ENCODE data around the gene ILF2.

ILF2 gene

GRCh38 chr1:153639280-153639679 lies 31.5 kb downstream of the ILF2 start:
- no peak overlapping the region for H3K4me3 ChIP-seq
- H4K20me1 ChIP-seq = peaks cover 69% of the 10 kb centered on the region

DNA sequence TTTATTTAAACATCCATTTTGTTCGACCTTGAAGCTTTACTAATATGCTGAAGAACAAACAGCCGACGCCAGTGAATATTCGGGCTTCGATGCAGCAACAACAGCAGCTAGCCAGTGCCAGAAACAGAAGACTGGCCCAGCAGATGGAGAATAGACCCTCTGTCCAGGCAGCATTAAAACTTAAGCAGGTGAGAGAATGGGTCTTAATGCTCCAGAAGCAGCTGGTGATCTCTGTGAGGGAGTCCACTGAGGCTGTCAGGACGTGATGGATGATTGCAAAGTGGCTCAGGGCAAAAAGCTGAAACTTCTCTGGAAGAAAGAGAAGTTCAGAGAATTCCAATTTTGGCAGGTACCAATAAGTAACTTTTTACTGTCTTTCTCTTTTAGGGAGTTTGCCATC lies 32.5 kb downstream of the ILF2 start:
- no peak overlapping the region for H3K4me3 ChIP-seq
- H3K36me3 ChIP-seq = peaks cover 80% of the 10 kb centered on the region
- no peak overlapping the region for H3K27ac ChIP-seq
- peaks cover 59% of the 10 kb centered on the region for H4K20me1 ChIP-seq
- H3K9ac ChIP-seq = no peak overlapping the region
- no peak for TF ChIP-seq Cebpa-rat (IDR thresholded peaks at IDR 0.05)
- H3K9me3 ChIP-seq = no peaks in the 10 kb centered on the region
- no peak overlapping the region for H3K4me2 ChIP-seq
- no peaks in the 10 kb centered on the region for H3K27me3 ChIP-seq
- peaks cover 36% of the 10 kb centered on the region for H3K4me1 ChIP-seq

More at GRCh38 chr1:153639280-153639679, 31.5 kb downstream of the ILF2 start:
- Histone ChIP-seq H3K36me3 (peaks cover 91% of the 10 kb centered on the region), H3K9me3 (no peaks in the 10 kb centered on the region), H3K27me3 (no peaks in the 10 kb centered on the region), H3K4me1 (peaks cover 38% of the 10 kb centered on the region), H3K27ac (no peak overlapping the region), H3K9ac (no peak overlapping the region), H3K4me2 (no peak overlapping the region)
- TF ChIP-seq Cebpa-rat (IDR thresholded peaks at IDR 0.05) = no peak

- Histone ChIP-seq H3K4me1 (peaks cover 50% of the 10 kb centered on the region), H4K20me1 (peaks cover 39% of the 10 kb centered on the region; the same call in 1 of the 2 replicates), H3K4me3 (no peak overlapping the region), H3K9me3 (no peaks in the 10 kb centered on the region), H3K27me3 (no peaks in the 10 kb centered on the region), H3K4me2 (peak overlapping the region; percentile 92), H3K36me3 (peaks cover 61% of the 10 kb centered on the region), H3K27ac (no peak overlapping the region), H3K9ac (no peak overlapping the region)
- no peak for TF ChIP-seq Cebpa-rat (IDR thresholded peaks at IDR 0.05)
Measured at GRCh38 chr1:153636312-153636711, 34.5 kb downstream of the ILF2 start.

DNA sequence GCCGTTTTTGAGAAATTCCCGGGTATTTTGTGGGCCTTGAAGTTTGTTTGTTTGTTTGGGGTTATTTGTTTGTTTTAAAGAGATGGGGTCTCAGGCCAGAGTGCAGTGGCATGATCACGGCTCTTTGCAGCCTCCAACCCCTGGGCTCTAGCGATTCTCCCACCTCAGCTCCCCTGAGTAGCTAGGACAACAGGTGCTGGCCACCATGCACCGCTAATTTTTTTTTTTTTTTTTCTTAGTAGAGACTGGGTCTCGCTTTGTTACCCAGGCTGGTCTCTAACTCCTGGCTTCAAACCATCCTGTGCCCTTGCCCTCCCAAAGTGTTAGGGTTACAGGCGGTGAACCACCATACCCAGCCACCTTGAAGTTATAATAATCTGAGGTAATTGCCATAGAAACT lies 34.9 kb downstream of the ILF2 start:
- Histone ChIP-seq H3K9ac (peak overlapping the region; percentile 99; the same call in 1 of the 2 replicates), H3K36me3 (peaks cover 57% of the 10 kb centered on the region), H3K4me1 (peaks cover 52% of the 10 kb centered on the region), H4K20me1 (peaks cover 35% of the 10 kb centered on the region; the same call in 1 of the 2 replicates), H3K4me2 (peak overlapping the region; percentile 92), H3K27ac (peak overlapping the region; percentile 100; the same call in 1 of the 2 replicates), H3K27me3 (no peaks in the 10 kb centered on the region), H3K4me3 (peak overlapping the region; percentile 88; the same call in 1 of the 2 replicates), H3K9me3 (no peaks in the 10 kb centered on the region)
- no peak for TF ChIP-seq Cebpa-rat (IDR thresholded peaks at IDR 0.05)

DNA sequence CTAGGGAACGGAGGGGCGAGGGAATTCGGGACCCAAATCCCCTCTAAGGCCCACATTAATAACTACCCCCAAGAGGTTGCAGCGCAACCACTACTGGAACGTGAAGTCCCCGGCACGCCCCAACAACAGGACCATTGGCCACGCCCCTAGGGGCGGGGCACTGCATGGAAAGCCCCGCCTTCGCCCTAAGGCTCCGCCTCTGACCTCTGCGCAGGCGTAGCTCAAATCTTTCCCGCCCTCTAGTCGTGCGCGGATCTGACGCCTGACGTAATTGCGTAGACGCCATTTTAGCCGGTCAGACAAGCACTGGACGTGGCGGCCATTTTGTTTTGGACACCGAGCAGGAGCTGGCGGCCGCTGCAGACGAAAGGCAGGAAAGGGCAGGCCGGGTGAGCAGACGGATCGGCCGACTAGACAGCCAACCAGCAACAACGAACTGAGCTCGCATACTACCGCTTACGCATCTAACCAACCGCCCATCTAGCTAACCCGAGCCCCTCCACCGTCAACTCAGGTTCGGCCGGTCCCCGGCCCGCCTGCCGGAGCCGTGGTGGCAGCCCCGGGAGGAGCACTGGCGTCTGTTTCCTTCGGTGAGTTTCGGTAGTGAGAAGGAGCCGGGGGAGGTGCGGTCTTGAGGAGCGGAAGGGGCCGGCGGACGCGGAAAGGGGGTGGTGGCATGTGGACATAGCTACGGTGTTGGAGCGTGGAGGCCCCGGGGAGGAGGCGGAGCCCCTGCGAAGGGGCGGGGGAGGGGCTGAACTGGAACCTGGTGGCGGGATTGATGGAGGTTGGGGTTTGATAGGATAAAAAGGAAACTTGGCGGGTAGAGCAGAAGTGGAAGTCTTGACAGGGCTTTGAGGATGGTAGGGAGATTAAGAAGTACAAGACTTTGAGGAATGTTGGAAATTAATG lies 36.8 kb downstream of the ILF2 start, which contains the start of gene CHTOP:
Gene CHTOP (plus strand): TSS at position 313 of the 912 bp plus-strand sequence. CDS start 2,523 bp downstream, outside the sequence.
- H3K4me2 ChIP-seq = peak within 1 kb of the TSS; percentile 92
- H3K27ac ChIP-seq = peak within 1 kb of the TSS; percentile 100
- H3K36me3 ChIP-seq = peaks cover 38% of the 10 kb centered on the region
- no peaks in the 10 kb centered on the region for H3K9me3 ChIP-seq
- peaks cover 70% of the 10 kb centered on the region for H3K4me1 ChIP-seq
- TF ChIP-seq Cebpa-rat (IDR thresholded peaks at IDR 0.05) = no peak
- H3K4me3 ChIP-seq = peak within 1 kb of the TSS; percentile 88
- H3K27me3 ChIP-seq = no peaks in the 10 kb centered on the region
- H4K20me1 ChIP-seq = peaks cover 26% of the 10 kb centered on the region; the same call in 1 of the 2 replicates
- H3K9ac ChIP-seq = peak within 1 kb of the TSS; percentile 99

DNA sequence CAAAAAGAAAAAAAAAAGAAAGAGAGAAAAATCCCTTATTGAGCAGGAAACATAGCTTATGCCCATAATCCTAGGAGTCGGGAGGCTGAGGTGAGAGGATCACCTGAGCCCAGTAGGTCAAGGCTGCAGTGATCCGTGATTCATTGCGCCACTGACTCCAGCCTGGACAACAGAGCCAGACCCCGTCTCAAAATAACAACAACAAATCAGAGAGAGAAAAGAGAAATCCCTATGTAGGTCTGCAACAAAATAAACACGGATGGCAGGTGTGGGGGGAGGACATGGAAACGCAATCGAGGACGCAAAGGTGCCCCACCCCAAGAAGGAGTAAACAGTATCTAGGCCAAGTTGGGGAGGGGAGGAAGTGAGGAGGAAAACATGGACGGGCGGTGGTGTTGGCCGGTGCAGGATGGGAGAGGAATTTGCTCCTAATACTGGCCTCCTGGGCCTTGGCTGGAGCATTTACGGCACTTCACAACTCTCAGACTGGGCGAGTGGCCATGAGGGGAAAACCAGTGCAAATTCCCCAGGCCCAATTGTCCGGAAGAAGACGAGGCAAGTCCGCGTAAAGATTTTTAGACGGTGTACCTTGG lies 37.5 kb downstream of the ILF2 start:
- Histone ChIP-seq H3K4me3 (0 out of 2 replicates have a peak overlapping the region, but pooled peaks have one; percentile 88), H3K36me3 (peaks cover 30% of the 10 kb centered on the region), H4K20me1 (peaks cover 25% of the 10 kb centered on the region; the same call in 1 of the 2 replicates), H3K9ac (no peak overlapping the region), H3K27ac (no peak overlapping the region), H3K9me3 (no peaks in the 10 kb centered on the region), H3K27me3 (no peaks in the 10 kb centered on the region), H3K4me2 (peak overlapping the region; percentile 37; the same call in 1 of the 2 replicates), H3K4me1 (peaks cover 78% of the 10 kb centered on the region)
- TF ChIP-seq Cebpa-rat (IDR thresholded peaks at IDR 0.05) = no peak

GRCh38 chr1:153631047-153632022 lies 39.5 kb downstream of the ILF2 start:
- Histone ChIP-seq H3K9ac (no peak overlapping the region), H3K4me3 (no peak overlapping the region)

GRCh38 chr1:153630384-153630783 lies 40.4 kb downstream of the ILF2 start:
- H3K4me2 ChIP-seq = peak overlapping the region; percentile 99

More at GRCh38 chr1:153631047-153632022, 39.5 kb downstream of the ILF2 start:
- H4K20me1 ChIP-seq = peaks cover 15% of the 10 kb centered on the region; the same call in 1 of the 2 replicates
- no peaks in the 10 kb centered on the region for H3K27me3 ChIP-seq
- H3K9me3 ChIP-seq = no peaks in the 10 kb centered on the region
- peaks cover 83% of the 10 kb centered on the region for H3K4me1 ChIP-seq
- H3K27ac ChIP-seq = no peak overlapping the region
- no peak for TF ChIP-seq Cebpa-rat (IDR thresholded peaks at IDR 0.05)
- H3K4me2 ChIP-seq = no peak overlapping the region
- H3K36me3 ChIP-seq = peaks cover 11% of the 10 kb centered on the region

GRCh38 chr1:153629971-153630370 lies 40.8 kb downstream of the ILF2 start:
- H3K9ac ChIP-seq = peak overlapping the region; percentile 87

More at GRCh38 chr1:153630384-153630783, 40.4 kb downstream of the ILF2 start:
- H3K4me3 ChIP-seq = no peak overlapping the region
- H4K20me1 ChIP-seq = peaks cover 7% of the 10 kb centered on the region; the same call in 1 of the 2 replicates
- H3K27me3 ChIP-seq = no peaks in the 10 kb centered on the region
- peaks cover 83% of the 10 kb centered on the region for H3K4me1 ChIP-seq
- H3K36me3 ChIP-seq = peaks cover 4% of the 10 kb centered on the region
- no peaks in the 10 kb centered on the region for H3K9me3 ChIP-seq
- no peak for TF ChIP-seq Cebpa-rat (IDR thresholded peaks at IDR 0.05)
- H3K9ac ChIP-seq = no peak overlapping the region
- peak overlapping the region; percentile 84 for H3K27ac ChIP-seq

More at GRCh38 chr1:153629971-153630370, 40.8 kb downstream of the ILF2 start:
- TF ChIP-seq Cebpa-rat (IDR thresholded peaks at IDR 0.05) = no peak
- Histone ChIP-seq H3K4me3 (no peak overlapping the region), H3K4me1 (peaks cover 83% of the 10 kb centered on the region), H3K9me3 (no peaks in the 10 kb centered on the region), H3K36me3 (peaks cover 6% of the 10 kb centered on the region; the same call in 1 of the 2 replicates), H3K4me2 (peak overlapping the region; percentile 99), H4K20me1 (peaks cover 2% of the 10 kb centered on the region; the same call in 1 of the 2 replicates), H3K27me3 (no peaks in the 10 kb centered on the region), H3K27ac (peak overlapping the region; percentile 84)
